ENCODE measurements around the gene CACNA1C. TPM values are rescaled to one million over a fixed set of nuclear protein-coding genes. Genes with fewer than 3 reads are reported as not detected.
"Not testable (repeated sequence)": the region's sequence is repeated elsewhere in the genome, so short reads cannot be mapped to it uniquely, and the experiment has no call there.

The CACNA1C gene
- total RNA-seq, 1 experiment from 2014 or later, result 0.35 TPM

- Histone ChIP-seq H3K4me3 (ENCODE audit: insufficient read depth, low read depth, low read length) (no peak overlapping the region), H3K27me3 (ENCODE audit: control insufficient read depth, insufficient read depth, low read length) (peaks cover 2% of the 10 kb centered on the region; the same call in 1 of the 2 replicates), H3K36me3 (replicated peaks; ENCODE audit: control insufficient read depth, insufficient read depth, low read length) (no peaks in the 10 kb centered on the region)
- DNase-seq, result no peak
Measured at GRCh38 chr12:2698566-2698965, 645.8 kb downstream of the CACNA1C start.

DNA sequence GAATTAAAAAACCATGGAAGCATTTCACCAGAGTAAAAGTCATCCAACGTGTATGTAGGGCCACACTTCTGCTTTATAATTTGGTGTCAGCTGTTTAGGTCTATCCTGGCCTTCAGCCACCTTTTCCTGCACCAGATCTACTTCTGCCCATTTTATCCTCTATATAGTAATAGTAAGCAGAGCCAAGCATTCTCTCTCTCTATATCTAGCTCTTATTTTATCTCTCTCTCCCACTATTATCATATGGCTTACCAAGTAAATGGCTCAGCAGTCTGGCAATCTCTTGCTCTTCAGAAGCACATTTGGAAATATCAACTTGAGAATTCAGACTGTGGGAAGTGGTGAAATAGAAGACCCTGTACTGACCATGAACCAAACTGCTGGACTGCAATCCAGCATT is 657.9 kb downstream of the CACNA1C start:
- H3K36me3 ChIP-seq (replicated peaks; ENCODE audit: control insufficient read depth, insufficient read depth, low read length), result no peaks in the 10 kb centered on the region
- no peak overlapping the region for H3K4me3 ChIP-seq (ENCODE audit: insufficient read depth, low read depth, low read length)
- no peak for DNase-seq
- H3K27me3 ChIP-seq (ENCODE audit: control insufficient read depth, insufficient read depth, low read length), result no peaks in the 10 kb centered on the region; the same call in 1 of the 2 replicates

GRCh38 chr12:2719392-2719791 is 666.6 kb downstream of the CACNA1C start:
- Histone ChIP-seq H3K27me3 (ENCODE audit: control insufficient read depth, insufficient read depth, low read length) (peaks cover 1% of the 10 kb centered on the region; the same call in 1 of the 2 replicates), H3K4me3 (ENCODE audit: insufficient read depth, low read depth, low read length) (no peak overlapping the region), H3K36me3 (replicated peaks; ENCODE audit: control insufficient read depth, insufficient read depth, low read length) (no peaks in the 10 kb centered on the region)
- no peak for DNase-seq

DNA sequence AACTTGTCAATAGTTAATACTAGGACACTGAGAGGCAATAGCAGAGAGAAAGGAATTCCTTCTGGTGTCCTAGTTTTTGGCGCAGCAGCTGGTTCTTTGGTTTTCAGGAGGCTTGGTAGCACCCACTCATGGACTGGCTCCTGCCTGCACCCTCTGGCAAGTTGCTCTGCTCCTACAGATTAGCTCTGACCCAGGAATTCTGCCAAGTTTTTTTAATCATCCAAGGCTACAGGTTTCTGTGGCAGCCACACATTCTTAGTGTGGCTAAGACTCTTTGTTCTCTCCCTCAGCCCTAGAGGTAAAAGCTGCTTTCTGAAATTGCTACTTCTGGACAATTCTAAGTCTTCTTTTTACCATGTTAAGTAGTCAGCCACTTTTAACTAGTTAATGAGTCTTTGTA is 670.0 kb downstream of the CACNA1C start:
- peaks cover 1% of the 10 kb centered on the region; the same call in 1 of the 2 replicates for H3K27me3 ChIP-seq (ENCODE audit: control insufficient read depth, insufficient read depth, low read length)
- no peak overlapping the region for H3K4me3 ChIP-seq (ENCODE audit: insufficient read depth, low read depth, low read length)
- no peak for DNase-seq
- no peaks in the 10 kb centered on the region for H3K36me3 ChIP-seq (replicated peaks; ENCODE audit: control insufficient read depth, insufficient read depth, low read length)

DNA sequence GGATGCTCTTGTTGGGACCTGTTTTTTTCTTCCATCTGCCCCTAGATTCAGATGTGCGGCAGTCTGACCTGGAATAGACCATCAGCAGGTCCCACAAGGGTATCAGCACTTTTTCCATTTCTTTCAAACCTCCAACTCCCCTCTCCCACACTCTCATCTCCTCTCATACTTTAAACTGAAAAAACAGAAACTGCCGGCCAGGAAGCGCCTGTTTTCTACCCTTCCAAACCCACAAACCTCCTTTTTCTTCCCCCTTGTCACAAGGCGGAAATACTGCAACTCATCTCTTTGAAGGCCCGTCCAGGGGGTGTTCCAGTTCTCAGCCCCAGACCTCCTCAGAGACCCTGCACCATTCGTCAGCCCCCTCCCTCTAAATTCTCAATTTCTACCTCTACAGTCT is 679.5 kb downstream of the CACNA1C start:
- no peak for DNase-seq
- no peak overlapping the region for H3K4me3 ChIP-seq (ENCODE audit: insufficient read depth, low read depth, low read length)
- H3K36me3 ChIP-seq (replicated peaks; ENCODE audit: control insufficient read depth, insufficient read depth, low read length), result no peaks in the 10 kb centered on the region
- no peaks in the 10 kb centered on the region; the same call in 1 of the 2 replicates for H3K27me3 ChIP-seq (ENCODE audit: control insufficient read depth, insufficient read depth, low read length)

GRCh38 chr12:2733493-2734355 is 680.9 kb downstream of the CACNA1C start:
- no peak for DNase-seq

DNA sequence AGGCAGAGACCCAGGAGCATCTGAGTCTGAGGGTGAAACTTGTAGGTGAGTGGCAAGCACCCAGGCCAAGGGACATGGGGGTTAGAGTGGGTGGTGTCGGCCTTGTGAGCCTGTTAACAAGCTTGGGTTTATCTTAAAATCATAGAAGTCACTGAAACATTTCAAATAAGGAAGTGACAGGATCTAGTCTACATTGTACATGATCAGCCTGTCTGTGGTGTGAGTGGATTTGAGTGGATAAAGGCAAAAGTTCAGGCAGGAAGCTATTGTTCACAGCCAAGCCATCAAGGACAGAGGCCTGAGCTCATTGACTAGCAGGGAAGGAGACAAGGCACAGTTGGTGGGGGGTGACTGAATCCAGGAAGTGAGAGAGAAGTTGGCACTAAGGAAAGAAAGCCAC is 682.6 kb downstream of the CACNA1C start:
- Histone ChIP-seq H3K4me3 (ENCODE audit: insufficient read depth, low read depth, low read length) (no peak overlapping the region), H3K27me3 (ENCODE audit: control insufficient read depth, insufficient read depth, low read length) (no peaks in the 10 kb centered on the region), H3K36me3 (replicated peaks; ENCODE audit: control insufficient read depth, insufficient read depth, low read length) (no peaks in the 10 kb centered on the region)
- DNase-seq, result no peak

More at GRCh38 chr12:2733493-2734355, 680.9 kb downstream of the CACNA1C start:
- no peaks in the 10 kb centered on the region for H3K36me3 ChIP-seq (replicated peaks; ENCODE audit: control insufficient read depth, insufficient read depth, low read length)
- H3K27me3 ChIP-seq (ENCODE audit: control insufficient read depth, insufficient read depth, low read length), result no peaks in the 10 kb centered on the region
- no peak overlapping the region for H3K4me3 ChIP-seq (ENCODE audit: insufficient read depth, low read depth, low read length)

DNA sequence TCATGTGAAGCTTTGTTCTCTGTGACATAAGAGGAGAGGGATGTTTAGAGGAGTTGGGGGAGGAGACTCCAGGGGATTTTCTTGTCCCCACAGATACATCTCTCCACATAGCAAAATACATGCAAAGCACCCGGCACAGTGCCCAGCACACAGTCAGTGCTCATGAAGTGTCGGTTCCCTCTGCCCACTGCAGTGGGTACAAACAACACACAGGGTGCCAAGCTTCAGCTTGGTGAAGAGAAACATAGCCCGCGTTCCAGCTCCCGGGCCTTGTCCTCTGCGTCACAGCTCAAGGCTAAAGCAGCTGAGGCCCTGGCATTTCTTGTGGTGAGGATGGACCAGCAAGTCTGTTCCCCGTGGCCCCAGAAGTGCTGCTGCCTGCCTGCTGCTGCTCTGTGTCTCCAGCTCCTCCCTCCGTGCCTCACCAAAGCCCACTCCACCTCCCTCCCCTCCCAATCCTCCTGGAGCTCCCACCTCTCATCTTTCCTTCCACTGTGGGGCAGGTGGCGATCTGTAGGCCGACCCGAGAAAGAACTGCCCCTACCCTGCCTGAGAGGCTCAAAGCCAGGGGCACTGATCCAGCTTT is 685.0 kb downstream of the CACNA1C start:
- no peaks in the 10 kb centered on the region for H3K27me3 ChIP-seq (ENCODE audit: control insufficient read depth, insufficient read depth, low read length)
- H3K36me3 ChIP-seq (replicated peaks; ENCODE audit: control insufficient read depth, insufficient read depth, low read length), result no peaks in the 10 kb centered on the region
- no peak for DNase-seq
- H3K4me3 ChIP-seq (ENCODE audit: insufficient read depth, low read depth, low read length), result no peak overlapping the region

DNA sequence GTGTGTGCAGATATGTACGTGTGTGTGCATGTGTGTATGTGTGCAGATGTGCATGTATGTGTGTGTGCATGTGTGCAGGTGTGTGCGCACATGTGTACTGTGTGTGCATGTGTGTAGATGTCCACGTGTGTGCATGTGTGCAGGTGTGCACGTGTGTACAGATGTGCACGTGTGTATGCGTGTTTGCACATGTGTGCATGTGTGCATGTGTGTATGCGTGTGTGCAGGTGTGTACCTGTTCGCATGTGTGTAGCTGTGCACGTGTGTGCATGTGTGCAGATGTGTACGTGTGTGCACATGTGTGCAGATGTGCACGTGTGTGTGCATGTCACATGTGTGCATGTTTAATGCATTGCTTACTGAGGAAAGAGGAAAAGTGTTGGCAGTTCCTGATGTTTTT is 686.3 kb downstream of the CACNA1C start:
- Histone ChIP-seq H3K27me3 (ENCODE audit: control insufficient read depth, insufficient read depth, low read length) (no peaks in the 10 kb centered on the region), H3K36me3 (replicated peaks; ENCODE audit: control insufficient read depth, insufficient read depth, low read length) (no peaks in the 10 kb centered on the region), H3K4me3 (ENCODE audit: insufficient read depth, low read depth, low read length) (no peak overlapping the region)
- no peak for DNase-seq

DNA sequence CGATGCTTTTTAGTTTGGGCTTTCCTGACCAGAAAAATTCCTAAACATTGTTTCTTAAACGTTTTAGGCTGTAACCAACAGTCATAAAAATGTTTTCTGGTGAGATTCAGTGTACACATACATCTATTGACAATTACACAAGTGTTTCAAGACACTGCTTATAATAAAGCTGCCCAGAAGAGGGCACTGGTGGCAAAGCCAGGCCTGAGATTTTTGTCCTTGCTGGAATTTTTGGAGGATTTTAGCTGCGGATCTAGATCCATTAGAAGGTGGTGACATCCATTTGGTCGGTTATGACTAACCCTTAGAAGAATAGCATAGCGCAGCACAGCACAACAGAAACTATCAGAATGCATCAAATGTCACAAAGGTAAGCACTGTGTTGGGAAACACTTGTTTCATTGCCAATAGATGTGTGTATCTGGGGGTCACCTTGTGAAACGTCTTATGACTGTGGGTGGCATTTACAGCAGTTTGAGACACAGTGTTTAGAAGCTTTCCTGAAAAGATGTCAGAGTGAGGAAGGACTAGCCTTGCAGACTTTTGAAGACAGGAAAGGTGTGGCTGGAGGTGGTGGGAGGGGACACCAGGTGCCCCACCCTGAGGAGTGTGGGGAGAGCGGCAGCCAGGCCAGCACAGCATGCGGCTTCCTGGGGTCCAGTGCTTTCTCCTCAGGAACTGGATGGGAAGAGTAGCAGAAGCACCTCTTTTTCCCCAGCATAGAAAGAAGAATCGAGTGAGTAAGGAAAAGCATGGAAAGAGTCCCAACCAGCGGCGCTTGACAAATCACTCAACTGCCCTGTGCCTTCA is 687.2 kb downstream of the CACNA1C start:
- H3K27me3 ChIP-seq (ENCODE audit: control insufficient read depth, insufficient read depth, low read length), result no peaks in the 10 kb centered on the region
- H3K4me3 ChIP-seq (ENCODE audit: insufficient read depth, low read depth, low read length), result no peak overlapping the region
- H3K36me3 ChIP-seq (replicated peaks; ENCODE audit: control insufficient read depth, insufficient read depth, low read length), result no peaks in the 10 kb centered on the region
- no peak for DNase-seq

DNA sequence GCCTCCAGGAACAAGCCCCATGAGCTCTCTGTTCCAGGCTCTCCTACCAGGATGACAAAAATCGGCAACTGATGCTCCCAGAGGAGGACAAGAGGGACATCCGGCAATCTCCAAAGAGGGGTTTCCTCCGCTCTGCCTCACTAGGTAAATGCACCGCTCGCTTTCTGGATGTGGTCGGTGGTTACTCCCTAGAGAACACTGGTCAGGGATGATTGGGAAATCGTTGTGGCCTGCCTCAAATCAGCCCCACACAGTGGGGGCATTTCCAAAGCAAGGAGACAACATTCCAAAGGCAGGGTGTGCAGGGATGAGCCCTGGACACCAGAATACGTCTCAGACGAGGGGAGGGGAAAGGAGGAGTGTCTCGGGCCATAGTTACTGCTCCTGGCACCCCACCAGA is 689.2 kb downstream of the CACNA1C start:
- H3K27me3 ChIP-seq (ENCODE audit: control insufficient read depth, insufficient read depth, low read length); H3K4me3 ChIP-seq (ENCODE audit: insufficient read depth, low read depth, low read length); DNase-seq; H3K36me3 ChIP-seq (replicated peaks; ENCODE audit: control insufficient read depth, insufficient read depth, low read length): not testable (repeated sequence)

- Histone ChIP-seq H3K27me3 (ENCODE audit: control insufficient read depth, insufficient read depth, low read length) (no peaks in the 10 kb centered on the region), H3K36me3 (replicated peaks; ENCODE audit: control insufficient read depth, insufficient read depth, low read length) (no peaks in the 10 kb centered on the region), H3K4me3 (ENCODE audit: insufficient read depth, low read depth, low read length) (no peak overlapping the region)
- no peak for DNase-seq
Measured at GRCh38 chr12:2743478-2743877, 690.7 kb downstream of the CACNA1C start.

DNA sequence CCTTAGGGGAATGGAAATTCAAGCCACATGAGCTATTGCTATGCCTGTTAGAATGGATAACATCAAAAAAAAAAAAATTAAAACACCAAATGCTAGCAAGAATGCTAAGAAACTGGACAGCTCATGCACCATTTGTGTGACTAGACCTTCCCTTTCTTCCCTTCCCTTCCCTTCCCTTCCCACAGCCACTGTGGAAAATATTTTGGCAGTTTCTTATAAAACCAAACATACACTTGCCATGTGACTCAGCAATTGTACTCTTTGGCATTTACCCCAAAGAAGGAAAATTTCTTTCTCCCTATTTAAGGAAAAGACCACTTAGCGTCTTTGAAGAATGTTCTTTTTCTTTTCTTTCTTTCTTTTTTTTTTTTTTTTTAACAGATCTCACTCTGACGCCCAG is 692.9 kb downstream of the CACNA1C start:
- no peak overlapping the region for H3K4me3 ChIP-seq (ENCODE audit: insufficient read depth, low read depth, low read length)
- H3K27me3 ChIP-seq (ENCODE audit: control insufficient read depth, insufficient read depth, low read length), result no peaks in the 10 kb centered on the region; the same call in 1 of the 2 replicates
- no peak for DNase-seq
- H3K36me3 ChIP-seq (replicated peaks; ENCODE audit: control insufficient read depth, insufficient read depth, low read length), result no peaks in the 10 kb centered on the region

All from H7 (cell line).